Measurements from ENCODE around the gene TBCCD1. TPM values are rescaled to one million over a fixed set of nuclear protein-coding genes. Genes with fewer than 3 reads are reported as not detected.

Gene TBCCD1
- total and polyA plus RNA-seq, 2 experiments from 2014 or later, result 5.8 to 16.7 TPM

DNA sequence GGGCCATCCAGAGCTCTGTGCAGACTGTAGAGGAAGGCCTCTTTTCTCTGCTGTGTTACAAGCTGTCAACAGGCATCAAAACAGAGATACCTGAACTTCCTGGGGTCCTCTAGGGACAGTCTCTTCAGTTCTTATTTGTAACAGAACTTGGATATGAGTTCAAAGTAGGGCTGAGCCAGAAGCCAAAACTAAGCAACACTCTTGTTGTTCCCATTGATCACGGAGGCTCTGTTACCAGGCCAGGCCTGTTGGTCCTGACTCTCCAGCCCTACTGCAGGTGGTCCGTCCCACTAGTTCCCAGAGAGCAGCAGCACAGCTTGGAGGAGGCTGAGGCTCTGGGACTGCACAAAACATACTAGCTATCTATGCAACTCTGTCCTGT, 32.6 kb upstream of the TBCCD1 start:
- no peak for ATAC-seq

More for the DNA sequence above, 32.6 kb upstream of the TBCCD1 start:
- Histone ChIP-seq H3F3A (replicated peaks; ENCODE audit: low read depth) (no peaks in the 10 kb centered on the region), H3K79me2 (replicated peaks; ENCODE audit: insufficient read depth) (no peaks in the 10 kb centered on the region), H3K9me2 (ENCODE audit: insufficient read depth) (no peaks in the 10 kb centered on the region), H4K20me1 (replicated peaks; ENCODE audit: insufficient read depth) (no peaks in the 10 kb centered on the region), H3K36me3 (ENCODE audit: insufficient read depth) (no peaks in the 10 kb centered on the region), H3K4me1 (ENCODE audit: insufficient read depth) (no peaks in the 10 kb centered on the region), H3K27me3 (ENCODE audit: insufficient read depth) (no peaks in the 10 kb centered on the region), H3K27ac (ENCODE audit: low read depth) (no peak overlapping the region), H3K4me2 (no peak overlapping the region), H2AFZ (no peak overlapping the region), H3K4me3 (no peak overlapping the region)
- H3K27me3 Mint-ChIP-seq (ENCODE audit: insufficient read depth, low read depth, poor library complexity), result peaks cover 3% of the 10 kb centered on the region
- TF ChIP-seq EZH2phosphoT487 (IDR thresholded peaks at IDR 0.05; ENCODE audit: unreplicated experiment) (no peak), EZH2 (IDR thresholded peaks at IDR 0.05; ENCODE audit: low read depth, unreplicated experiment) (no peak), POLR2AphosphoS5 (IDR thresholded peaks at IDR 0.05; ENCODE audit: low read depth) (no peak), STAT1 (IDR thresholded peaks at IDR 0.05; ENCODE audit: unreplicated experiment) (no peak), CREB1 (CRISPR knock-in tag; IDR thresholded peaks at IDR 0.05; ENCODE audit: low read depth) (no peak), JUNB (IDR thresholded peaks at IDR 0.05; ENCODE audit: unreplicated experiment) (no peak), ZNF114 (CRISPR knock-in tag; IDR thresholded peaks at IDR 0.05) (no peak), ZNF331 (CRISPR knock-in tag; IDR thresholded peaks at IDR 0.05; ENCODE audit: low read depth) (no peak), NANOG (IDR thresholded peaks at IDR 0.05; ENCODE audit: borderline replicate concordance) (no peak)
- TF ChIP-seq, protein P1, sequence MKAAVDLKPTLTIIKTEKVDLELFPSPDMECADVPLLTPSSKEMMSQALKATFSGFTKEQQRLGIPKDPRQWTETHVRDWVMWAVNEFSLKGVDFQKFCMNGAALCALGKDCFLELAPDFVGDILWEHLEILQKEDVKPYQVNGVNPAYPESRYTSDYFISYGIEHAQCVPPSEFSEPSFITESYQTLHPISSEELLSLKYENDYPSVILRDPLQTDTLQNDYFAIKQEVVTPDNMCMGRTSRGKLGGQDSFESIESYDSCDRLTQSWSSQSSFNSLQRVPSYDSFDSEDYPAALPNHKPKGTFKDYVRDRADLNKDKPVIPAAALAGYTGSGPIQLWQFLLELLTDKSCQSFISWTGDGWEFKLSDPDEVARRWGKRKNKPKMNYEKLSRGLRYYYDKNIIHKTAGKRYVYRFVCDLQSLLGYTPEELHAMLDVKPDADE (IDR thresholded peaks at IDR 0.05), result no peak
- TF ChIP-seq, protein P2, sequence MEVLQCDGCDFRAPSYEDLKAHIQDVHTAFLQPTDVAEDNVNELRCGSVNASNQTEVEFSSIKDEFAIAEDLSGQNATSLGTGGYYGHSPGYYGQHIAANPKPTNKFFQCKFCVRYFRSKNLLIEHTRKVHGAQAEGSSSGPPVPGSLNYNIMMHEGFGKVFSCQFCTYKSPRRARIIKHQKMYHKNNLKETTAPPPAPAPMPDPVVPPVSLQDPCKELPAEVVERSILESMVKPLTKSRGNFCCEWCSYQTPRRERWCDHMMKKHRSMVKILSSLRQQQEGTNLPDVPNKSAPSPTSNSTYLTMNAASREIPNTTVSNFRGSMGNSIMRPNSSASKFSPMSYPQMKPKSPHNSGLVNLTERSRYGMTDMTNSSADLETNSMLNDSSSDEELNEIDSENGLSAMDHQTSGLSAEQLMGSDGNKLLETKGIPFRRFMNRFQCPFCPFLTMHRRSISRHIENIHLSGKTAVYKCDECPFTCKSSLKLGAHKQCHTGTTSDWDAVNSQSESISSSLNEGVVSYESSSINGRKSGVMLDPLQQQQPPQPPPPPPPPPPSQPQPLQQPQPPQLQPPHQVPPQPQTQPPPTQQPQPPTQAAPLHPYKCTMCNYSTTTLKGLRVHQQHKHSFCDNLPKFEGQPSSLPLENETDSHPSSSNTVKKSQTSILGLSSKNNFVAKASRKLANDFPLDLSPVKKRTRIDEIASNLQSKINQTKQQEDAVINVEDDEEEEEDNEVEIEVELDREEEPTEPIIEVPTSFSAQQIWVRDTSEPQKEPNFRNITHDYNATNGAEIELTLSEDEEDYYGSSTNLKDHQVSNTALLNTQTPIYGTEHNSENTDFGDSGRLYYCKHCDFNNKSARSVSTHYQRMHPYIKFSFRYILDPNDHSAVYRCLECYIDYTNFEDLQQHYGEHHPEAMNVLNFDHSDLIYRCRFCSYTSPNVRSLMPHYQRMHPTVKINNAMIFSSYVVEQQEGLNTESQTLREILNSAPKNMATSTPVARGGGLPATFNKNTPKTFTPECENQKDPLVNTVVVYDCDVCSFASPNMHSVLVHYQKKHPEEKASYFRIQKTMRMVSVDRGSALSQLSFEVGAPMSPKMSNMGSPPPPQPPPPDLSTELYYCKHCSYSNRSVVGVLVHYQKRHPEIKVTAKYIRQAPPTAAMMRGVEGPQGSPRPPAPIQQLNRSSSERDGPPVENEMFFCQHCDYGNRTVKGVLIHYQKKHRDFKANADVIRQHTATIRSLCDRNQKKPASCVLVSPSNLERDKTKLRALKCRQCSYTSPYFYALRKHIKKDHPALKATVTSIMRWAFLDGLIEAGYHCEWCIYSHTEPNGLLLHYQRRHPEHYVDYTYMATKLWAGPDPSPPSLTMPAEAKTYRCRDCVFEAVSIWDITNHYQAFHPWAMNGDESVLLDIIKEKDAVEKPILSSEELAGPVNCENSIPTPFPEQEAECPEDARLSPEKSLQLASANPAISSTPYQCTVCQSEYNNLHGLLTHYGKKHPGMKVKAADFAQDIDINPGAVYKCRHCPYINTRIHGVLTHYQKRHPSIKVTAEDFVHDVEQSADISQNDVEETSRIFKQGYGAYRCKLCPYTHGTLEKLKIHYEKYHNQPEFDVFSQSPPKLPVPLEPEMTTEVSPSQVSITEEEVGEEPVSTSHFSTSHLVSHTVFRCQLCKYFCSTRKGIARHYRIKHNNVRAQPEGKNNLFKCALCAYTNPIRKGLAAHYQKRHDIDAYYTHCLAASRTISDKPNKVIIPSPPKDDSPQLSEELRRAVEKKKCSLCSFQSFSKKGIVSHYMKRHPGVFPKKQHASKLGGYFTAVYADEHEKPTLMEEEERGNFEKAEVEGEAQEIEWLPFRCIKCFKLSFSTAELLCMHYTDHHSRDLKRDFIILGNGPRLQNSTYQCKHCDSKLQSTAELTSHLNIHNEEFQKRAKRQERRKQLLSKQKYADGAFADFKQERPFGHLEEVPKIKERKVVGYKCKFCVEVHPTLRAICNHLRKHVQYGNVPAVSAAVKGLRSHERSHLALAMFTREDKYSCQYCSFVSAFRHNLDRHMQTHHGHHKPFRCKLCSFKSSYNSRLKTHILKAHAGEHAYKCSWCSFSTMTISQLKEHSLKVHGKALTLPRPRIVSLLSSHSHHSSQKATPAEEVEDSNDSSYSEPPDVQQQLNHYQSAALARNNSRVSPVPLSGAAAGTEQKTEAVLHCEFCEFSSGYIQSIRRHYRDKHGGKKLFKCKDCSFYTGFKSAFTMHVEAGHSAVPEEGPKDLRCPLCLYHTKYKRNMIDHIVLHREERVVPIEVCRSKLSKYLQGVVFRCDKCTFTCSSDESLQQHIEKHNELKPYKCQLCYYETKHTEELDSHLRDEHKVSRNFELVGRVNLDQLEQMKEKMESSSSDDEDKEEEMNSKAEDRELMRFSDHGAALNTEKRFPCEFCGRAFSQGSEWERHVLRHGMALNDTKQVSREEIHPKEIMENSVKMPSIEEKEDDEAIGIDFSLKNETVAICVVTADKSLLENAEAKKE (CRISPR knock-in tag; IDR thresholded peaks at IDR 0.05), result no peak
- TF ChIP-seq, protein P3, sequence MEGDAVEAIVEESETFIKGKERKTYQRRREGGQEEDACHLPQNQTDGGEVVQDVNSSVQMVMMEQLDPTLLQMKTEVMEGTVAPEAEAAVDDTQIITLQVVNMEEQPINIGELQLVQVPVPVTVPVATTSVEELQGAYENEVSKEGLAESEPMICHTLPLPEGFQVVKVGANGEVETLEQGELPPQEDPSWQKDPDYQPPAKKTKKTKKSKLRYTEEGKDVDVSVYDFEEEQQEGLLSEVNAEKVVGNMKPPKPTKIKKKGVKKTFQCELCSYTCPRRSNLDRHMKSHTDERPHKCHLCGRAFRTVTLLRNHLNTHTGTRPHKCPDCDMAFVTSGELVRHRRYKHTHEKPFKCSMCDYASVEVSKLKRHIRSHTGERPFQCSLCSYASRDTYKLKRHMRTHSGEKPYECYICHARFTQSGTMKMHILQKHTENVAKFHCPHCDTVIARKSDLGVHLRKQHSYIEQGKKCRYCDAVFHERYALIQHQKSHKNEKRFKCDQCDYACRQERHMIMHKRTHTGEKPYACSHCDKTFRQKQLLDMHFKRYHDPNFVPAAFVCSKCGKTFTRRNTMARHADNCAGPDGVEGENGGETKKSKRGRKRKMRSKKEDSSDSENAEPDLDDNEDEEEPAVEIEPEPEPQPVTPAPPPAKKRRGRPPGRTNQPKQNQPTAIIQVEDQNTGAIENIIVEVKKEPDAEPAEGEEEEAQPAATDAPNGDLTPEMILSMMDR (conservative IDR thresholded peaks at IDR 0.05; ENCODE audit: low read depth in 2 of 2), result no peak
- H3K36me3 Mint-ChIP-seq (ENCODE audit: low read depth), result no peaks in the 10 kb centered on the region
- H3K4me3 Mint-ChIP-seq, result no peak overlapping the region
- H3K27ac Mint-ChIP-seq, result no peak overlapping the region
- DNase-seq (ENCODE audit: low spot score), result no peak
- peaks cover 9% of the 10 kb centered on the region for H3K4me1 Mint-ChIP-seq
- H3K9me3 Mint-ChIP-seq, result no peaks in the 10 kb centered on the region; the same call in 2 of the 3 replicates

Data from GM23338 (cell line).